Activated naive CD4-positive, alpha-beta T cell treated with anti-CD3 and anti-CD28 coated beads, Interleukin-2, amount 50 U/mL, for 72 hours (primary cell): Measurements from ENCODE around the gene CD4. TPM values are rescaled to one million over a fixed set of nuclear protein-coding genes. Genes with fewer than 3 reads are reported as not detected.
"Not testable (repeated sequence)": the region's sequence is repeated elsewhere in the genome, so short reads cannot be mapped to it uniquely, and the experiment has no call there.

Experiments used
- ATAC-seq, 2 donors: fragments of 150-1000 bp; cut with Tn5 transposase; 2 replicates each; pipeline ENCODE4 v1.10.0; 2021; ENCODE audit warnings: mild to moderate bottlenecking in 2 of 2, moderate library complexity in 2 of 2
- DNase-seq, 2 donors: peaks; one replicate each; pipeline ENCODE4 v3.0.0; 2021 to 2022; ENCODE audit warnings: low spot score in 2 of 2
- H3K27ac Mint-ChIP-seq, 2 donors: one replicate each; pipeline ENCODE4 v1.8.0; 2022; ENCODE audit warnings: mild to moderate bottlenecking in 2 of 2, mixed read lengths in 2 of 2
- H3K36me3 Mint-ChIP-seq, 2 donors: one replicate each; pipeline ENCODE4 v1.8.0; 2022; ENCODE audit warnings: mixed read lengths in 2 of 2
- H3K9me3 Mint-ChIP-seq, 2 donors: one replicate each; pipeline ENCODE4 v1.8.0; 2022; ENCODE audit warnings: mixed read lengths in 2 of 2
- total RNA-seq, 2 donors: library from RNA; stranded (reverse); gene quantifications; one replicate each; pipeline ENCODE4 v1.2.3, GENCODE V29; 2022

Gene CD4
- total RNA-seq, 2 donors from 2014 or later = 165 to 244 TPM

DNA sequence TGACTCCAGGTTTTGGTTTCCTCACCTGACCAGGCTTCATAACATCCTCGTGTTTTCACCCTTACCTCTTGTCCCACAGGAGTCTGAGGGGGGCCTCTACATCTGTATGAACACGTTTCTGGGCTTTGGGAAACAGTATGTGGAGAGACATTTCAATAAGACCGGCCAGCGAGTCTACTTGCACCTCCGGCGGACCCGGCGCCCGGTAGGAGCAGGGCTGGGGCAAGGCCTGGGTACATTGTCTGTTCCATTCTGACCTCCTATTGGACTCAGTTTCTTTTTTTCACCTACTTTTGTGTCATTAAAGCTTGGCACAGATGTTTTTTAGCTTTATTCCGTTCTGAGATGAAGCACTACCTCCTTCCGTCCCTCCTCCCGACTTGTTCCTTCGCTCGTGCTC is 66.0 kb downstream of the CD4 start:
- Mint-ChIP-seq H3K9me3 (no peaks in the 10 kb centered on the region), H3K27ac (peak overlapping the region; percentile 31 to 65), H3K36me3 (peaks cover 23 to 39% of the 10 kb centered on the region in 2 donors)
- DNase-seq (no peak), ATAC-seq (no peak)

DNA sequence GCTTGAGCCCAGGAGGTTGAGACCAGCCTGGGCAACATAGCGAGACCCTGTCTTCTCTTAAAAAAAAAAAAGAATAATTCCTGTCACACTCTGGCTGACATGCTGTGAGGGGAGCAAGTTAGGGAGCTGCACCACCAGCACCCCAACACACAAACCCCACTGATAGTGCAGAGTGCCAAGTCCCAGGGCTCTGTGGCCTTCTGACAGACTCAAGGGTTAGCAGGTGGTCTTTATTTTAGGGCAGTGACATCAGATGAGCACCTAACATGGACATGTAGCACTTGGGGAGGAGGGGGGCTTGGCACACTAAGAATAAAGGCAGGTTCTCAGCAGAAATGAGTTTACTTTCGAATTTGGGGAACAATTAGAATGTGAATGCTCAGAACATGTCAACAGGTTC is 69.5 kb downstream of the CD4 start:
- DNase-seq (no peak), ATAC-seq (no peak)
- Mint-ChIP-seq H3K27ac (no peak overlapping the region), H3K36me3 (peaks cover 23 to 33% of the 10 kb centered on the region in 2 donors), H3K9me3 (no peaks in the 10 kb centered on the region)

DNA sequence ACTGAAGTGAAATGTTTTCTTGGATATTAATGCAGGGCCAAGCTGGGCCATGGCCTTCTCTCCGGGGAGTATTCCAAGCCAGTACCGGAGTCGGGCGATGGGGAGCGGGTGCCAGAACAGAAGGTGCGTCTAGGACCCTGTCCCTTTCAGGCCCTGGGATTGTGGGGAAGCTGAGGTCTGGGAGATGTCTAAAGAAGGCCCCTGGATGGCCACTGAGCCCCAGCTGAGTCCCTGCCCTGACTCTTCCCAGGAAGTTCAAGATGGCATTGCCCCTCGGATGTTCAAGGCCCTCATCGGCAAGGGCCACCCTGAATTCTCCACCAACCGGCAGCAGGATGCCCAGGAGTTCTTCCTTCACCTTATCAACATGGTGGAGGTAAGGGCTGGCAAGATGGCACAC is 70.8 kb downstream of the CD4 start:
- H3K9me3 Mint-ChIP-seq = no peaks in the 10 kb centered on the region

DNA sequence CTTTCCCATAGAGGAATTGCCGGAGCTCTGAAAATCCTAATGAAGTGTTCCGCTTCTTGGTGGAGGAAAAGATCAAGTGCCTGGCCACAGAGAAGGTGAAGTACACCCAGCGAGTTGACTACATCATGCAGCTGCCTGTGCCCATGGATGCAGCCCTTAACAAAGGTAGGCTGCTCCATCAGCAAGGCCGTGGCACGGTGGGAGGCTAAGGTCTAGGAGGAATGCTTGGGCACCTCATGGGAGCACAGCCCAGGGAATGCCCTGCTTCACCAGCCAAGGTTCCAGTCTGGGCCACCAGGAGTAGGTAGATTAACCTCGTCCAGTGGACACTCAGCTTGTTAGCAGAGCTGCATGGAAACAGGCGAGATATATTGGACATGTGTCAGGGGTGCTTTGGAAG is 71.6 kb downstream of the CD4 start:
- peak overlapping the region in 1 of 2 donors; percentile 75 for H3K27ac Mint-ChIP-seq
- H3K9me3 Mint-ChIP-seq = no peaks in the 10 kb centered on the region
- ATAC-seq (no peak), DNase-seq (no peak)
- H3K36me3 Mint-ChIP-seq = peaks cover 22 to 33% of the 10 kb centered on the region in 2 donors

More for the DNA sequence above, 70.8 kb downstream of the CD4 start:
- H3K27ac Mint-ChIP-seq = peak overlapping the region in 1 of 2 donors; percentile 72
- no peak for ATAC-seq
- DNase-seq = no peak
- H3K36me3 Mint-ChIP-seq = peaks cover 22 to 35% of the 10 kb centered on the region in 2 donors

DNA sequence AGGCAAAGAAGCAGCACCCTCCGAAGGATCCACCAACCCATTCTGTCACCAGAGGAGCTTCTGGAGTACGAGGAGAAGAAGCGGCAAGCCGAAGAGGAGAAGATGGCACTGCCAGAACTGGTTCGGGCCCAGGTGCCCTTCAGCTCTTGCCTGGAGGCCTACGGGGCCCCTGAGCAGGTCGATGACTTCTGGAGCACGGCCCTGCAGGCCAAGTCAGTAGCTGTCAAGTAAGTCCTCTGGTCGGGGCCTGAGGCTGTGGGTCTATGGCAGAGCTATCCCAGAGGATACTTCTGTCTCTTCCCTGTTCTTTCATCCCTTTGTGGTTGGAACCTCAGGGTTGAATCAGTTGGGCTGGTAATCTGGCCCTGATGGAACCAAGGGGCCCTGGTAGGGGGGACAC is 72.1 kb downstream of the CD4 start:
- Mint-ChIP-seq H3K27ac (peak overlapping the region in 1 of 2 donors; percentile 75), H3K9me3 (no peaks in the 10 kb centered on the region), H3K36me3 (peaks cover 22 to 33% of the 10 kb centered on the region in 2 donors)
- ATAC-seq (no peak), DNase-seq (peak in 1 of 2 donors; percentile 53)

DNA sequence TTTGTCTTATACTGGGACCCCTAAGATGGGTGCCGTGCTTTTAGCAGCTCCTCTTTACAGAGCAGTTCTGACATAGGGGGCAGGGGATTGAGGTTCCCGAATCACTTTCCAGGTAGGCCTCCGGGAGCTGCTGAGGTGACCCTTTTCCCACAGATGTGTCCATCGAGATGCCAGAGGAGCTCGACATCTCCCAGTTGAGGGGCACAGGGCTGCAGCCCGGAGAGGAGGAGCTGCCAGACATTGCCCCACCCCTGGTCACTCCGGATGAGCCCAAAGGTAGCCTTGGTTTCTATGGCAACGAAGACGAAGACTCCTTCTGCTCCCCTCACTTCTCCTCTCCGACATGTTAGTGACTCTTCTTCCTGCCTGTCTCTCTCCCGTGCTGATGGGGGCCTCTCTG is 73.7 kb downstream of the CD4 start:
- peaks cover 20 to 25% of the 10 kb centered on the region in 2 donors for H3K36me3 Mint-ChIP-seq

DNA sequence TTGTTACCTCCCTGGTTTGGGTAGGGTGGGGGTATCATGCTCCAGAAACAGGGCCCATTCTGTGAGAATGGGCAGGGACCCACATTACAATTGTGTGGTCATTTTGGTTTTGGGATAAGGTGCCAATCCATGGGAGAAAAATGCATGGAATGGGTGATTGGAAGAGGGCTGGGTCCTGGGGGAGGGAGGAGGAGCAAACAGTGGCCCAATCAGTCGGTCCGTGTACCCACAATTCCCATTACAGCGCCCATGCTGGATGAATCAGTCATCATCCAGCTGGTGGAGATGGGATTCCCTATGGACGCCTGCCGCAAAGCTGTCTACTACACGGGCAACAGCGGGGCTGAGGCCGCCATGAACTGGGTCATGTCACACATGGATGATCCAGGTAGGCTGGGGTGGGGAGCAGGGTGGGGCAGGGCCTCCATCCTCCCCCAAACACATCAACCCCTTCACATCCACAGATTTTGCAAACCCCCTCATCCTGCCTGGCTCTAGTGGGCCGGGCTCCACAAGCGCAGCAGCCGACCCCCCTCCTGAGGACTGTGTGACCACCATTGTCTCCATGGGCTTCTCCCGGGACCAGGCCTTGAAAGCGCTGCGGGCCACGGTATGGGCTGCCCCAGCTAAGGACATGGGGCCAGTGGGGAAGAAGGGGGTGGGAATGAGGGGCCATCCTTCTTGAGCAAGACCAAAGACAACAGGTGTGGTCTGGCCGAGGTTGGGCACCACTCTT is 74.4 kb downstream of the CD4 start:
- ATAC-seq = no peak
- H3K9me3 Mint-ChIP-seq = no peaks in the 10 kb centered on the region
- peak overlapping the region in 1 of 2 donors; percentile 82 for H3K27ac Mint-ChIP-seq
- peaks cover 27 to 30% of the 10 kb centered on the region in 2 donors for H3K36me3 Mint-ChIP-seq
- no peak for DNase-seq

More for the DNA sequence above, 73.7 kb downstream of the CD4 start:
- DNase-seq = peak in 1 of 2 donors; percentile 51
- H3K9me3 Mint-ChIP-seq = no peaks in the 10 kb centered on the region
- H3K27ac Mint-ChIP-seq = peak overlapping the region in 1 of 2 donors; percentile 82
- ATAC-seq = no peak

DNA sequence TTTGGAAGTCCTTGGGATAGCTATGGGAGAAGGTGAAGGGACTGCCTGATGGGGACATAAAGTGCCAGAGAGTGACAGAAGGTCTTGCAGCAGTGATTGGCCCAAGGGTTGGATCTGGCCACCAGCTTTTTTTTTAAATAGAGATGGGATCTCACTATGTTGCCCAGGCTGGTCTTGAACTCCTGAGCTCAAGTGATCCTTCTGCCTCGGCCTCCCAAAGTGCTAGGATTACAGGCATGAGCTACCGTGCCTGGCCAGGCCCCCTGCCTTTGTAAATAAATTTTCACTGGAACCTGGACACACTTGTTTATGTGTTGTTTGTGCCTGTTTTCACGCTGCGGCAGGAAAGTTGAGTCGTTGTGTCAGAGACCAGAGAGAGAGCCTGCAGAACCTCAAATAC is 76.0 kb downstream of the CD4 start:
- H3K36me3 Mint-ChIP-seq = peaks cover 43% of the 10 kb centered on the region in 2 donors
- DNase-seq, H3K9me3 Mint-ChIP-seq, H3K27ac Mint-ChIP-seq, ATAC-seq: not testable (repeated sequence)

DNA sequence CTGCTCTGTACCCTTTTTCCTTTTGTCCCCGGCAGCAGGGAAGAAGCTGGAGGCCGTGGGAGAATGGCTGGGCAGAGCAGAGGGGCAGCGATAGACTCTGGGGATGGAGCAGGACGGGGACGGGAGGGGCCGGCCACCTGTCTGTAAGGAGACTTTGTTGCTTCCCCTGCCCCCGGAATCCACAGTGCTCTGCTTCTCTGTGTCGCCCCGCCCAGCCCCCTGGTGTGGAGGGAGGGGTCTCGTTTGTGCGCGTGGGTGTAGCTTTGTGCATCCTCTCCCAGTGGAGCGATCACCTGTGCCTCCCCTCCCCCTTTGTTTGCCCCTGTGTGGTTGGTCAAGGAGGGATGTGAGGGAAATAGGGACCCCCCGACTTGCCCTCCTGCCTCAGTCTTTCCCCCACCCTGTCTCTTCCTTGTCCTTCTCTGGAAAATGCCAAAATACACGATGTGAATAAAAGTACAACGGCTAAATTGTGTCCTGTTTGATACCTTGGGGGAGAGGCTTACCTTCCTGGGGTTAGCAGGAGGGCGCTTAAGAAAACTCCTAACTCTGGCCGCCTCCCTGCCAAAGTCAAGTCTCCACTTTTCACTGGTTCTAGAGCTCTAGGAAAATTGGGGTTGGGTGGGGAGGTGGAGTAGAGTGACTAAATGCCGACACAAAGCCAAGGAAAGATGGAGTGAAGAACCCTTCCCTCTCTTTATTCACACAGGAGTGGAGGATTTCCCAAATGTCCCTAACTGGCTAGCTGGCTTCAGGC is 77.0 kb downstream of the CD4 start:
- Mint-ChIP-seq H3K9me3 (no peaks in the 10 kb centered on the region), H3K36me3 (peaks cover 41 to 44% of the 10 kb centered on the region in 2 donors), H3K27ac (peak overlapping the region in 1 of 2 donors; percentile 91)
- DNase-seq (no peak), ATAC-seq (no peak)

DNA sequence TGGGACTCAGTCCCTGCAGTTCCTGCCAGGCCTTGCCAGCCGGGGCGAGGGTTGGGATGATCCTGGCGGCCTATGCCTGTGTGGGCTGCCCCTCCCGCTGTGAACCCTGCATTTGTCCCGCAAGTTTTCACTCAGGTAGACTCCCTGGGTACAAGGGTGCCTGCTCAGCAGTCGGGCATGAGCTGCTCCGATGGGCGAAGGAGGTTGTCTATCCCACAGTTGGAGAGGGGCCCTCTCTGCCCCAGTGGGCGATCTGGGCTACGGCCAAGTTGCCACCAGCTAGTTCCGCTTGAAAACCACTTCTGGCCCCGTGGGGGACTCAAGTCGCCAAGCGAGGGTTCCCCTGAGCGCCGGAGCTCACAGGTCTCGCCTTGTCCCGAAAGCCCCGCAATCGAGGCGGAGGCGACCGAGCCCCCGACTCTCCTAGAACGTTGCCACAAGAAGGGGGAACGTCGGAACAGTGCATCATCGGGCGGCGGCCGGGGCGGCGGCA is 77.6 kb downstream of the CD4 start:
- peak; percentile 0 to 5 for ATAC-seq
- peak in 1 of 2 donors; percentile 85 for DNase-seq
- Mint-ChIP-seq H3K27ac (peak overlapping the region; percentile 91 to 99), H3K9me3 (no peaks in the 10 kb centered on the region), H3K36me3 (peaks cover 44 to 47% of the 10 kb centered on the region in 2 donors)

DNA sequence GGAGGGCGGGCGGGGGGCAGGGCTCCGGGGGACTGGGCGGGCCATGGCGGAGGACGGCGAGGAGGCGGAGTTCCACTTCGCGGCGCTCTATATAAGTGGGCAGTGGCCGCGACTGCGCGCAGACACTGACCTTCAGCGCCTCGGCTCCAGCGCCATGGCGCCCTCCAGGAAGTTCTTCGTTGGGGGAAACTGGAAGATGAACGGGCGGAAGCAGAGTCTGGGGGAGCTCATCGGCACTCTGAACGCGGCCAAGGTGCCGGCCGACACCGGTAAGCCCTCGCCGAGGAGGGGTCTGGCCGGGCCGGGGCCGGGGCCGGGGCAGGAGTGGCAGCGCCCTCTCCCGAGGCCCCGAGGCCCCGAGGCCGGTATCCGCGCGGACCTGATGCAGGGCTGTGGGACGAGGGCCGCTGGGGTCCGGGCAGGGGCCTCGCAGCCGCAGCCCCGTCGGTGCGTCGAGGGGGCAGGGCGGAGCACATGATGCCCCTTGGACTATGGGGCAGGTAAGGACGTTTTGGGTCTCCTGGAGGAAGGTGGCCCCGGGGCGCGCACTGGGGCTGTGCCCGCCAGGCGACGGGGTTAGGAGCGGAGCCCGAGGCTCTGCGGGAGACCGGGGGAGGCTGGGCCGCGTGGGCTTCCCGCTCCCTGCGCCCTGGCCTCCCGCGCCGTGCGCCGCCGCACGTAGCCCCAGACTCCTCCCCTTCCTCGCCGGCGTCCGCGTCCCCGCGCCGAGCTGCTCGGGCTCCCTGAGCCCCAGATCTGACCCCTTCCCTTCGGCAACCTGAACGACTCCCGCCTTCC is 78.3 kb downstream of the CD4 start, which contains the start of gene TPI1:
TPI1 (plus strand) TSS at position 119 of the 798 bp plus-strand sequence; CDS start at position 155, 36 bp downstream.
- ATAC-seq = peak; percentile 67 to 79
- no peaks in the 10 kb centered on the region for H3K9me3 Mint-ChIP-seq
- peak within 1 kb of the TSS; percentile 91 to 99 for H3K27ac Mint-ChIP-seq
- peak in 1 of 2 donors; percentile 82 for DNase-seq
- peaks cover 50 to 53% of the 10 kb centered on the region in 2 donors for H3K36me3 Mint-ChIP-seq

DNA sequence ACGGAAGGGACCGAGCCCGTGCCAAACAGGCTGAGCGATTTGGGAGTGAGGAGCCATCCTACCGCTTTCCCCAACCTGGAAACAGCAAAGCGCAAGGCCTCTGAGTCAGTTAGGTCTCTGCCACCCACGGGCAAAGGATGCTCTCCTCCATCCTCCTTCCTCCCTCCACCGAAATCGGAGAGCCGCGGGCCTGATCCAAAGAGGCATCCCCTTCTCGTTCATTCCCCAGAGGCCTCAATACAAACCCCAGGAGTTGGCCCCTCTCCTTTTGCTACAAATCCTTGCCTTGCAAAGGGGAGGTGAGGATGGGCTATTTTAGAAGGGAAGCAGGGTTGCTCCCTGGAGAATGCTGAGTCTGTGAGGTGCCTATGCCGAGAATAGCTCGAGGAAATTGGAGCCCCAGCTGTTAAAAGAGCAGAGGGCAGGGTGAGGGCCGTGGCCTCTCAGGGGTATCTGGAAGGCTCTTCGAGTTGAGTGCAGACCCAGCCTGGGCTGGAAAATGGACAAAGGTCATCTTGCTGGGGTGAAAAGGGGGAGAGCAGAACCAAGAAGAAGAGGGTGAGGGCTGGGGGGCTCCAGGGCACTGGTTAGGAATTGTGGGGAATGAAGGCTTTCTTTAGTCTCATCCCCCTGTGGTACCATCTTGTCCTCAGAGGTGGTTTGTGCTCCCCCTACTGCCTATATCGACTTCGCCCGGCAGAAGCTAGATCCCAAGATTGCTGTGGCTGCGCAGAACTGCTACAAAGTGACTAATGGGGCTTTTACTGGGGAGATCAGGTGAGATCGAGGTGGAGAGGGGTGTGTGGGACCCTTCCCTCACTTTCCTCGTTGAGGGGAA is 79.1 kb downstream of the CD4 start:
- DNase-seq = no peak
- peak in 1 of 2 donors; percentile 1 for ATAC-seq
- Mint-ChIP-seq H3K9me3 (no peaks in the 10 kb centered on the region), H3K27ac (peak overlapping the region; percentile 91 to 96), H3K36me3 (peaks cover 47 to 53% of the 10 kb centered on the region in 2 donors)

DNA sequence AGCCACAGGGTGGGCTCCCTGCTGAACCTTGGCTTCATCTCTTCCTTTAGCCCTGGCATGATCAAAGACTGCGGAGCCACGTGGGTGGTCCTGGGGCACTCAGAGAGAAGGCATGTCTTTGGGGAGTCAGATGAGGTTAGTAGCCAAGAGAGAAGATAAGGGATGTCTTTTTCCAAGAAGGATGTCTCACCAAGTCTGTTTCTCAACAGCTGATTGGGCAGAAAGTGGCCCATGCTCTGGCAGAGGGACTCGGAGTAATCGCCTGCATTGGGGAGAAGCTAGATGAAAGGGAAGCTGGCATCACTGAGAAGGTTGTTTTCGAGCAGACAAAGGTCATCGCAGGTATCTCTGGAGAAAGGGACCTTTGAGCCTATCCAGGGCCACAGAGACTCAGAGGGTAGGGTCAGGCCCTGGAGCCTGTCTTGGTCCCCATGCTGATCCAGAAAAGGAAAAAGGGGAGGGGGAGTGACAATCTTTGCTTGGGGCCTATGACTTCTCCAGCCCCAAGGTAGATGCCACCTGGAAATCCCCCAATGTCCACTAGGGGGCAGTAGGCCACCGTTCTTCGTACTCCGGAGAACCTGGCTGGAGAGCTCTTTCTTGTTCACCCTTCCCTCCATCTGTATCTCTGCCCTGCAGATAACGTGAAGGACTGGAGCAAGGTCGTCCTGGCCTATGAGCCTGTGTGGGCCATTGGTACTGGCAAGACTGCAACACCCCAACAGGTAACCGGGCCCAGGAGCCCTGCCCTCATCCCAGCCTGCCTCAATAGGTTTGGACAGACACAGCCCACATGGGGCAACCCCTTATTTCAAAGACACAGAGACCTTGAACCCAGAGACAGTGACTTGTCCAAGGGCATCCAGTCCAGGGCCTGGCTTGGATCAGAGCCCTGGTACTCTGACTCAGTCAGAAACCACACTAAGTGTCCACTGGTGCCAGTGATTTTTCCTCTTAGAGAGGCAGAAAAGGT is 80.0 kb downstream of the CD4 start:
- DNase-seq (peak; percentile 80 to 86), ATAC-seq (peak in 1 of 2 donors; percentile 3)
- peaks cover 44 to 53% of the 10 kb centered on the region in 2 donors for H3K36me3 Mint-ChIP-seq
- H3K9me3 Mint-ChIP-seq = no peaks in the 10 kb centered on the region
- peak overlapping the region; percentile 91 to 96 for H3K27ac Mint-ChIP-seq

DNA sequence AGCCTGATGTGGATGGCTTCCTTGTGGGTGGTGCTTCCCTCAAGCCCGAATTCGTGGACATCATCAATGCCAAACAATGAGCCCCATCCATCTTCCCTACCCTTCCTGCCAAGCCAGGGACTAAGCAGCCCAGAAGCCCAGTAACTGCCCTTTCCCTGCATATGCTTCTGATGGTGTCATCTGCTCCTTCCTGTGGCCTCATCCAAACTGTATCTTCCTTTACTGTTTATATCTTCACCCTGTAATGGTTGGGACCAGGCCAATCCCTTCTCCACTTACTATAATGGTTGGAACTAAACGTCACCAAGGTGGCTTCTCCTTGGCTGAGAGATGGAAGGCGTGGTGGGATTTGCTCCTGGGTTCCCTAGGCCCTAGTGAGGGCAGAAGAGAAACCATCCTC is 81.0 kb downstream of the CD4 start:
- DNase-seq, ATAC-seq, H3K9me3 Mint-ChIP-seq: not testable (repeated sequence)
- Mint-ChIP-seq H3K36me3 (peaks cover 37 to 53% of the 10 kb centered on the region in 2 donors), H3K27ac (peak overlapping the region; percentile 91 to 96)
